HepG2 (cell line): Measurements from ENCODE around the gene CDC14B. TPM values are rescaled to one million over a fixed set of nuclear protein-coding genes. Genes with fewer than 3 reads are reported as not detected.

ENCODE experiments used
- HOXA9 ChIP-seq: sonication (generic); formaldehyde crosslinking; IDR thresholded peaks from 2 replicates; pipeline ENCODE4 v1.8.1; 2022; ENCODE audit warnings: missing genetic modification reagents, mild to moderate bottlenecking, moderate library complexity, borderline replicate concordance
- JDP2 ChIP-seq: sonication (generic); formaldehyde crosslinking; IDR thresholded peaks from 2 replicates; pipeline ENCODE4 v1.8.1; 2022; ENCODE audit warnings: missing genetic modification reagents, borderline replicate concordance
- NR1H2 ChIP-seq: sonication (generic); formaldehyde crosslinking; IDR thresholded peaks from 2 replicates; pipeline ENCODE4 v1.8.1; 2022; ENCODE audit warnings: low read depth, missing genetic modification reagents, borderline replicate concordance
- RXRA ChIP-seq: sonication (generic); formaldehyde crosslinking; IDR thresholded peaks from 2 replicates; pipeline ENCODE4 v1.5.1; 2020; ENCODE audit warnings: missing genetic modification reagents
- SNRNP70 ChIP-seq: fragments of 200-400 bp; formaldehyde crosslinking; IDR thresholded peaks from 2 replicates; pipeline ENCODE4 v1.6.1; 2017; ENCODE audit warnings: mild to moderate bottlenecking, low read depth, low read length, moderate library complexity
- ZGPAT ChIP-seq: IDR thresholded peaks from 2 replicates; pipeline ENCODE4 v1.6.1; 2016; ENCODE audit warnings: mild to moderate bottlenecking
- ZNF276 ChIP-seq: sonication (generic); formaldehyde crosslinking; IDR thresholded peaks from 2 replicates; pipeline ENCODE4 v1.4.0; 2020; ENCODE audit warnings: mild to moderate bottlenecking, low read depth, missing genetic modification reagents
- ZNF570 ChIP-seq: sonication (generic); formaldehyde crosslinking; IDR thresholded peaks from 2 replicates; pipeline ENCODE4 v1.4.0; 2020; ENCODE audit warnings: mild to moderate bottlenecking, missing genetic modification reagents, borderline replicate concordance
- ZNF781 ChIP-seq: sonication (generic); formaldehyde crosslinking; IDR thresholded peaks from 2 replicates; pipeline ENCODE4 v1.5.1; 2020; ENCODE audit warnings: borderline replicate concordance, mild to moderate bottlenecking, missing genetic modification reagents; ENCODE audit errors: not compliant biosample characterization
- ZSCAN30 ChIP-seq: sonication (generic); formaldehyde crosslinking; IDR thresholded peaks from 2 replicates; pipeline ENCODE4 v1.5.0; 2020; ENCODE audit warnings: mild to moderate bottlenecking, missing genetic modification reagents
- polyA plus RNA-seq, 8 experiments: library from polyadenylated mRNA; depleted of rRNA in 3 of 8; stranded (reverse) in 7 of 8; unstranded in 1 of 8; fragments of >200 nt; fragmentation: Illumina TruSeq in 4 of 8; extraction: Trizol in 4 of 8; gene quantifications; 2 replicates each; pipeline versions ENCODE4 v1.2.1 to v1.2.3, GENCODE V29; 2011 to 2016; ENCODE audit warnings: low read depth in 4 of 8, missing spikeins in 1 of 8, mixed read lengths in 1 of 8; ENCODE audit not compliant: insufficient read depth in 1 of 8
- total RNA-seq, 5 experiments: library from RNA; depleted of rRNA; stranded (reverse); fragments of >200 nt; fragmentation: Illumina TruSeq; extraction: Trizol; gene quantifications; 2 replicates each; pipeline ENCODE4 v1.2.3, GENCODE V29; 2016; ENCODE audit warnings: low read depth in 1 of 5
- TF ChIP-seq, protein P1 (sequence below), 2 experiments: sonication (generic) in 1 of 2; formaldehyde crosslinking in 1 of 2; IDR thresholded peaks; 2 replicates each; pipeline versions ENCODE4 v1.4.0 to v1.6.1; 2018 to 2020; ENCODE audit warnings: missing genetic modification reagents in 2 of 2, borderline replicate concordance in 1 of 2, low read depth in 1 of 2, mild to moderate bottlenecking in 1 of 2, missing biosample characterization in 1 of 2
- TF ChIP-seq, protein P2 (sequence below): sonication (generic); formaldehyde crosslinking; IDR thresholded peaks from 2 replicates; pipeline ENCODE4 v1.4.0; 2020; ENCODE audit warnings: missing genetic modification reagents
- TF ChIP-seq, protein P3 (sequence below): IDR thresholded peaks from 2 replicates; pipeline ENCODE4 v1.6.1; 2016; ENCODE audit warnings: mild to moderate bottlenecking, missing biosample characterization, missing genetic modification reagents

Gene CDC14B
- total and polyA plus RNA-seq, 2 of the 13 experiments (the other 11 are each of a cell fraction or from before 2014, with no cell fraction given) = 25.8 to 33.3 TPM

- TF ChIP-seq SNRNP70 (no peak), ZNF570 (no peak), NR1H2 (CRISPR knock-in tag) (no peak), ZSCAN30 (CRISPR knock-in tag) (peak; percentile 72; the same call in 1 of the 2 replicates), ZNF276 (CRISPR knock-in tag) (no peak), HOXA9 (CRISPR knock-in tag) (no peak), ZNF781 (CRISPR knock-in tag) (no peak), JDP2 (CRISPR knock-in tag) (no peak), RXRA (CRISPR knock-in tag) (peak; percentile 84), ZGPAT (CRISPR knock-in tag) (peak; percentile 76; the same call in 1 of the 2 replicates)
- TF ChIP-seq, protein P1, sequence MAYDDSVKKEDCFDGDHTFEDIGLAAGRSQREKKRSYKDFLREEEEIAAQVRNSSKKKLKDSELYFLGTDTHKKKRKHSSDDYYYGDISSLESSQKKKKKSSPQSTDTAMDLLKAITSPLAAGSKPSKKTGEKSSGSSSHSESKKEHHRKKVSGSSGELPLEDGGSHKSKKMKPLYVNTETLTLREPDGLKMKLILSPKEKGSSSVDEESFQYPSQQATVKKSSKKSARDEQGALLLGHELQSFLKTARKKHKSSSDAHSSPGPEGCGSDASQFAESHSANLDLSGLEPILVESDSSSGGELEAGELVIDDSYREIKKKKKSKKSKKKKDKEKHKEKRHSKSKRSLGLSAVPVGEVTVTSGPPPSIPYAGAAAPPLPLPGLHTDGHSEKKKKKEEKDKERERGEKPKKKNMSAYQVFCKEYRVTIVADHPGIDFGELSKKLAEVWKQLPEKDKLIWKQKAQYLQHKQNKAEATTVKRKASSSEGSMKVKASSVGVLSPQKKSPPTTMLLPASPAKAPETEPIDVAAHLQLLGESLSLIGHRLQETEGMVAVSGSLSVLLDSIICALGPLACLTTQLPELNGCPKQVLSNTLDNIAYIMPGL (CRISPR knock-in tag; IDR thresholded peaks at IDR 0.05; ENCODE audit: borderline replicate concordance in 1 of 2, low read depth in 1 of 2) = peak in 1 of 2 experiments; percentile 44; a peak in 1 of 4 replicates
- TF ChIP-seq, protein P2, sequence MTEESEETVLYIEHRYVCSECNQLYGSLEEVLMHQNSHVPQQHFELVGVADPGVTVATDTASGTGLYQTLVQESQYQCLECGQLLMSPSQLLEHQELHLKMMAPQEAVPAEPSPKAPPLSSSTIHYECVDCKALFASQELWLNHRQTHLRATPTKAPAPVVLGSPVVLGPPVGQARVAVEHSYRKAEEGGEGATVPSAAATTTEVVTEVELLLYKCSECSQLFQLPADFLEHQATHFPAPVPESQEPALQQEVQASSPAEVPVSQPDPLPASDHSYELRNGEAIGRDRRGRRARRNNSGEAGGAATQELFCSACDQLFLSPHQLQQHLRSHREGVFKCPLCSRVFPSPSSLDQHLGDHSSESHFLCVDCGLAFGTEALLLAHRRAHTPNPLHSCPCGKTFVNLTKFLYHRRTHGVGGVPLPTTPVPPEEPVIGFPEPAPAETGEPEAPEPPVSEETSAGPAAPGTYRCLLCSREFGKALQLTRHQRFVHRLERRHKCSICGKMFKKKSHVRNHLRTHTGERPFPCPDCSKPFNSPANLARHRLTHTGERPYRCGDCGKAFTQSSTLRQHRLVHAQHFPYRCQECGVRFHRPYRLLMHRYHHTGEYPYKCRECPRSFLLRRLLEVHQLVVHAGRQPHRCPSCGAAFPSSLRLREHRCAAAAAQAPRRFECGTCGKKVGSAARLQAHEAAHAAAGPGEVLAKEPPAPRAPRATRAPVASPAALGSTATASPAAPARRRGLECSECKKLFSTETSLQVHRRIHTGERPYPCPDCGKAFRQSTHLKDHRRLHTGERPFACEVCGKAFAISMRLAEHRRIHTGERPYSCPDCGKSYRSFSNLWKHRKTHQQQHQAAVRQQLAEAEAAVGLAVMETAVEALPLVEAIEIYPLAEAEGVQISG (CRISPR knock-in tag) = peak; percentile 76
- TF ChIP-seq, protein P3, sequence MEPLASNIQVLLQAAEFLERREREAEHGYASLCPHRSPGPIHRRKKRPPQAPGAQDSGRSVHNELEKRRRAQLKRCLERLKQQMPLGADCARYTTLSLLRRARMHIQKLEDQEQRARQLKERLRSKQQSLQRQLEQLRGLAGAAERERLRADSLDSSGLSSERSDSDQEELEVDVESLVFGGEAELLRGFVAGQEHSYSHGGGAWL (CRISPR knock-in tag) = no peak
Observed at GRCh38 chr9:96491079-96491879, 128.4 kb downstream of the CDC14B start (continued).
